ENCODE data around the gene PPIG. TPM values are rescaled to one million over a fixed set of nuclear protein-coding genes. Genes with fewer than 3 reads are reported as not detected.

PPIG gene
- total RNA-seq, result 21.5 and 35.0 TPM in 2 replicates

GRCh38 chr2:169584005-169584877 is at the start of gene PPIG:
PPIG (plus strand) TSS chr2:169584351; CDS start chr2:169604042, 19,691 bp downstream.

GRCh38 chr2:169573160-169573973 is 10.8 kb upstream of the PPIG start, which contains the start of gene FASTKD1:
FASTKD1 (minus strand) TSS chr2:169573865; CDS start chr2:169572029, 1,836 bp downstream.

Other genes with a start within 250 kb of the PPIG start
- gene LRP2, start 221.8 kb upstream of the PPIG start, total RNA-seq, result under 0.01 TPM in 1 of 2 replicates, not detected in the other
- gene BBS5, start 104.9 kb upstream of the PPIG start, total RNA-seq, result 2.9 and 5.4 TPM in 2 replicates
- 0.38 and 0.85 TPM in 2 replicates for gene KLHL41, start 74.6 kb upstream of the PPIG start, total RNA-seq
- gene FASTKD1, start 10.5 kb upstream of the PPIG start, total RNA-seq, result 19.0 and 21.4 TPM in 2 replicates
- gene CFAP210, start 110.1 kb downstream of the PPIG start, total RNA-seq, result under 0.01 TPM in 1 of 2 replicates, not detected in the other
- 1.3 and 2.8 TPM in 2 replicates for gene PHOSPHO2, start 110.1 kb downstream of the PPIG start, total RNA-seq
- 4.5 and 6.1 TPM in 2 replicates for gene KLHL23, start 149.5 kb downstream of the PPIG start, total RNA-seq
- 106 and 172 TPM in 2 replicates for gene SSB, start 214.5 kb downstream of the PPIG start, total RNA-seq
- 35.2 and 49.1 TPM in 2 replicates for gene METTL5, start 240.6 kb downstream of the PPIG start, total RNA-seq
- gene UBR3, start 243.1 kb downstream of the PPIG start, total RNA-seq, result 44.9 and 45.7 TPM in 2 replicates